Fibroblast of skin of abdomen (primary cell): Measurements from ENCODE around the gene GSTM2. TPM values are rescaled to one million over a fixed set of nuclear protein-coding genes. Genes with fewer than 3 reads are reported as not detected.

Experiments
- DNase-seq: peaks from one replicate; pipeline ENCODE4 v3.0.0-alpha.2; 2013
- polyA plus RNA-seq, 2 experiments: library from polyadenylated mRNA; unstranded; fragments of 120-200 nt; gene quantifications; one replicate each; pipeline ENCODE4 v1.2.1, GENCODE V29; 2013; ENCODE audit not compliant: insufficient read length in 2 of 2

The GSTM2 gene
- 69.2 TPM for polyA plus RNA-seq (2013, experiment 1 of 2; ENCODE audit: insufficient read length)
- polyA plus RNA-seq (2013, experiment 2 of 2; ENCODE audit: insufficient read length) = 68.5 TPM

DNA sequence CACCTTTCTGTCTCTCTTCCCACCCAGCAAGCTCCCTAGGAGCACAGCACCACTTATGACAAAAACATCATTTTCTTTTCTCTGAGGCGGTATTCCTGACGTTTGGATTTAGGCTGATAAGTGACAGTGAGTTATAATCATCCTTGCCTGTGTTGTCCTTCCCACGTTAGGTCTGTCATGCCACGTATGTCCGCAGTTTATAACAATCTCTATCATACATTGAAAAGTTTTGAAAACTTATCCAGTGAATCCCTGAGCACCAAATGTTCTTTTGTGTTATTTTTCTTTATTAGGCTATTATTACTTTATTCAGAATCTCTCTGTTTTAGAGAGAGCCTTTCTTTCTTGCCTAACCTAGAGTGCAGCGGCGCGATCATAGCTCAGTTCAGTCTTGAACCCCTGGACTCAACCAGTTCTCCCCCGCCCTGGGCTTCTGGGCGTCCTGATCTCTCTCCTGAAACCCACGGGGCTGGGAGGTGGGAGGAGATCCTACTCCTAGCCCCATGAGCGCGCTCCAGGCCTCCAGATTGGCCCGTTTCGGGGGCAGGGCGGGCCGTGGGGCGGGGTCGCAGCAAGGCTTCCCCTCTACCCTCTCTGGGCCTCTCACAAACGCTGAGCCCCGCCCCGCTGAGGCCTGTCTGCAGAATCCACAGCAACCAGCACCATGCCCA is at the start of gene GSTM2:
Gene GSTM2 (plus strand): TSS at position 606 of the 671 bp plus-strand sequence. CDS start 59 bp downstream, at position 665.
- DNase-seq = peak; percentile 87

DNA sequence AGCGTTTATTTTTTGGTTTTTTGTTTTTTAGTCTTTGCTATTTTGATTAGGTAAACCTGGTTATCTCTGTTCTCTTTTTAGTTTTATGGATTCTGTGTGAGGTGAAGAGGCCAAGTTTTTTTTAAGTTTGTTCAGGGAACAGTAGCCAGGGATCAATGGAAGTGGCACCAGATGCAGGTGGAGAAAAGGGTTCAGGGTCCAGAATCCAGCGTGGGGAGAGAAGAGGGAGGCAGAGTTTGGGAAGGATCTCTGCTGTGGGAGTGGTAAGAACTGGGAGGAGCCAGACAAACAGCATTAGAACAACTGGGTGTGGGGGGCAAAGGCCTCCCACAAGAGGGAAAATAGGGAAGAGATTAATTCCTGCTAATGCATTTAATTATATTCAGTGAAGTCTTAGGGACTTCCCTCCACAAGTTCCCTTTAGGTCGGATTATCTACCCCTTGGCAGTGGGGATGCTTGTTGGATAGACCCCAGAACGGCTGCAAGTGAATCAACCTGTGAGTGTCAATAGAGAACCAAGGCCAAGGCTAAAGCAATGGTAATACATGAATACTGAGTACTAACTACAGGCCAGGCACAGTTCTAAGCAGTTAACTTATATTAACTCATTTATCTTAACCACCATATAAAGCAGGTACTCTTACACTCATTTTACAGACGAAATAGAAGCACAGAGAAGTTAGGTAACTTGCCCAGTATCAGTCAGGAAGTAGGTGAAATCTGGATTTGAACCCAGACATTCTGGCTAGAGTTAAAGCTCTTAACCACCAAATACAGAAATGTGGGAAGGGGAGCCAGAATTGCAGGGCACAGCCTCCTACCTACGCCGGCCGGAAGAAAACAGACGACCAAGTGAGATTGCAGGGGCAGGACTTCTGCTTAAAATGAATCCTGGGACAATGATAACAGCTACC is 48.9 kb upstream of the GSTM2 start:
- no peak for DNase-seq

DNA sequence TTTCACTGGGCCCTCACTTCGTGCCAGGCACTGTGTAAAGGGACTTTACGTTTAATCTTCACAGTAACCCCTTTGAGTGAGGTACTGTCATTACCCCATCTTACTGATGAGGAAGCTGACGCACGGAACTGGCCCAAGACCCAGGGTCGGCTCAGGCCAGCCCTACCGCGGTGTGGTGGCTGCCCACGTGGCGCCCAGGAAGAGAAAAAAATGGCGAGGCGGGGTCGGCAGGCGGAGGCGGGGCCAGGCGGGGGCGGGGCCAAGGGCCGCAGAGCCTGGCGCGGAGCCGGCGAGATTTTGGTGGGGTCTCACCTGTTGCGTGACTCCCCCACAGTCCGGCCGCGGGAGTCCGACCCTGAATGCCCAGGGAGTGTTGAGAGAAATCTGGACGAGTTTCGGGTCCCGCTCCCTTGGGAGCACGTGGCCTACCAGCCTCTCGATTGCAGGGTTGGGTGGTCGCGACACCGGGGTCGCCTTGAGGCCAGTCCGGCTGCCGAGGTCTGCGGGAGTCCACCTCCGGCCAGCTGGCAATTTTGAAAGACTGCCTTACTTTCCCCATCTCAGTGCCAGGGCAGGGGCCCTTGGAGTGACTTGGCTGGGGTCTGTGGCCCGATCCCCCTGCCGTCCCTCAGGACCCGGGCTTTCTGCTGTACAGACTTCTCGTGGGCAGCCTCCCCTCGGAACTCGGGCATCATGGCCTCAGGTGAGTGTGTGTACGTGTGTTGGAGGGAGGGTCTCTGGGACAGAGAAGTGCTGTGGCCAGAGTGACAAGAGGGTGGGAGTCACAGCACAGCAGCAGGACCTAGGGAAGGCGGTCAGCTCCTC is 48.1 kb upstream of the GSTM2 start, which contains the start of the genes AMPD2 and GNAT2:
Gene AMPD2 (plus strand): TSS at position 262 of the 825 bp plus-strand sequence. CDS start 1,339 bp downstream, outside the sequence.
Gene GNAT2 (minus strand): TSS at position 41 of the 825 bp plus-strand sequence. CDS start 6,746 bp downstream, outside the sequence.
- DNase-seq = peak; percentile 85

DNA sequence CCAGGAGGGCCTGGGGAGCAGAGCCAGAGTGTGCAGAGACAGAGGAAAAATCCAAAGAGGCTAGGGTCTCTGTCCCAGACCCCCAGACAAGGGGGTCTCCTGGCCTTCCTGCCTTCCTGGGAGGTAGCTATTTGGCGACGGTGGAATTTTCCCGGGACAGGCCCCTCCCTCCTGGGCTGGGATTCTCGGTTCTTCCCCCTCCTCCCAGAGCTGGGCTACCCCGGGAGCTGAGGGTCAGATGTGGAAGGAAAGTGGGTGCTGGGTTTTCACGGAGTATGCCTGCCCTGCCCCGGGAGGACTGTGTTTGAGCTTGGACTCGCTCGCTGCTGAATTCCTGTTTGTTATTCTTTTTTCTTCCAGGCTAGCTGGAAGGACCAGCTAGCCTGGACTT is 47.5 kb upstream of the GSTM2 start:
- DNase-seq = peak; percentile 76

DNA sequence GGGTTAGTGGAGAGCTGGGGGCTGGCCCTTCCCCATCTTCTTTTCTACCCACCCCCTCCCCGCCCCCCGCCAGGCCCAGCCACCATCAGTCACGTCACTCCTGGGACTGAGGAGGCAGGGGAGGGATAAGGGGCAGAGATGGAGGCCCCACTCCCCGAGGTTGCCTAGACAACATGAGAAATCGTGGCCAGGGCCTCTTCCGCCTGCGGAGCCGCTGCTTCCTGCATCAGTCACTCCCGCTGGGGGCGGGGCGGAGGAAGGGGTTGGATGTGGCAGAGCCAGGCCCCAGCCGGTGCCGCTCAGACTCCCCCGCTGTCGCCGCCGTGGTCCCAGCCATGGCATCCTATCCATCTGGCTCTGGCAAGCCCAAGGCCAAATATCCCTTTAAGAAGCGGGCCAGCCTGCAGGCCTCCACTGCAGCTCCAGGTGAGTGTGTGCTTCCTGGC is 47.0 kb upstream of the GSTM2 start:
- DNase-seq = peak; percentile 96

DNA sequence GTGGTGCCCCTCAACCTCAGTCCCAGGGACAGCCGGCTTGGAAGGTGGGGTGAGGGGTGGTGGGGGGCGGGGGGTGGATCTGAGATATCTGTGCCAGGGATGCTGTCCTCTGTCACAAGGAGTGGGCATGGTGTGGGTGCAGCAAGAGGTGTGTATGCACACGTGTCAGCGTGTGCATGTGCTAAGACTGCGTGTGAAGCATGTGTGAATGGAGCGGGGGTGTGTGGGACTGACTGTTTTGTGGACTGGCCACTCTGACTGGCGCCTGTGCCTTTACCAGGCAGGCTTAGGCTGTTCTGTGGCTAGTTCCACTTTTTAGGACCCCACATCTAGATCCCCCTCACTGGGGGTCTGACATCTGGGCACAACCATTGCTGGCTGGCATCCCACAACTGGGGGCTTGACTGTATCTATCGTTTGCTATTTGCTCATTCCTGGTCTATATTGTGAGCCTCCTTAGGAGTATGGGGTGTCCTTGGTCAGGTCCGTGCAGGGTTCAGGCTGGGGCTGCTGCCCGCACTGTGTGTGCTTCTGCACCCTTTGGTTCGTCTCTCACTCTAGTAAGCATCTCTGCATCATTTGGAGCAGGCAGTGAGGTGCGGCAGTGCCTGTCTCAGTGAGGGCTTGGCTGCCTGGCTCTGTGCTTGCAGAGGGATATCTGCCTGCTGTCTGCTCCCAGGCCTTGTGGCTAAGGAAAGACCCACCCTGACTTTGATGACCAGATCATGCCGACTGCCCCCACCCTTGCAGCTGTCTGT is 46.3 kb upstream of the GSTM2 start:
- no peak for DNase-seq

DNA sequence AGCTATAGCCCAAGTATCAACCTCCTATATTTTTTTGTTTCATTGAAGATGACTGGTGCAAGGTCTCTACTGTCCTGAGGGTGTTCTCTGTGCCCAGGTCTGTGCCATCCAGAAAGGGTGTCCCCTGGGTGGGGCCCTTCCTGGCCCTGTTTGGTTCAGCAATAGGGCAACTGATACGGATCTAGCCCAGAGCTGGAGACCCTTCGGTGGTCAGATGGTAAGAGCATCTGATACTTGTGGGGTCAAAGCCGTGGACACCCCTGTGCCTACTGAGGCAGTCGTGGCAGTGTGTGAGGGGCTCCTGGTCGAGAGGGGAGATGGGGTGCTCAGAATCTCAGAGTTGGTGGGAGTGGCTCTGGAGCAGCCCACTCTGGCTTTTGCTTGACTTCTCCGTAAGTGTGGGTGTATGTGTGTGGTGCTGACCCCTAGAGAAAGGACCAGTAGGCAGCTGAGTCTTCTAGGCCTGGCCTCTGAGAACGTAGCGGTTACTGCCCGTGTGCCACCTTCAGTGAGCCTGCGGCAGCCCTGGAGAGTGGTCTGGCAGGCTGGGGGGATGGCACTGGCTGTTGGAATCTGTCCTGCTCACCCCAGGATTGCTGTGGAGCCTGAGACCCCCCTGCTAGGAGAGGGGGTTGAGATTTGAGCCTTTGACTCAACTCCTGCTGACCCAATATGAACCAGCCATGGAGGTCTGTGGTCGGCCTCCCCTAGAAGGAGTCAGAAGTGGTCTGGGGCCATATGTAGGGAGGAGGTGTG is 45.5 kb upstream of the GSTM2 start:
- DNase-seq = no peak

DNA sequence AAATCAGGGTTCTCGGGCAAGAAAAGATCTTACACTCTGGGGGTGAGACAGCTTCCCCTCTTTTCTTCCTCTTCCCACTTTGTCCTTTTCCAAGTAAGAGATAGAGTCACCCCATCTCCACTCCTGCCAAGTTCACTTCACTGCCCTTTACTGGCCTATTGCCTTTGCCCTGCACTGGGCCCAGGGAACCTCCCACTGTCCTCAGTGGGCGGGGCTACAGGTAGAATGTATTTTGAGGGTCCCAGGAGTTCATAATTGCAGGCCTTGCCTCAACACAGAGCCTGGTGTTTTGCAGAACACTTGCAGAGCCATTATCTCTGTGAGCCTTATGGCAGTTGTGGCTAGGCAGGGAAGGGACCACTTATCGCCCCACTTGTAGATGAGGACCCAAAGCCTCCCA is 45.0 kb upstream of the GSTM2 start:
- DNase-seq = no peak

DNA sequence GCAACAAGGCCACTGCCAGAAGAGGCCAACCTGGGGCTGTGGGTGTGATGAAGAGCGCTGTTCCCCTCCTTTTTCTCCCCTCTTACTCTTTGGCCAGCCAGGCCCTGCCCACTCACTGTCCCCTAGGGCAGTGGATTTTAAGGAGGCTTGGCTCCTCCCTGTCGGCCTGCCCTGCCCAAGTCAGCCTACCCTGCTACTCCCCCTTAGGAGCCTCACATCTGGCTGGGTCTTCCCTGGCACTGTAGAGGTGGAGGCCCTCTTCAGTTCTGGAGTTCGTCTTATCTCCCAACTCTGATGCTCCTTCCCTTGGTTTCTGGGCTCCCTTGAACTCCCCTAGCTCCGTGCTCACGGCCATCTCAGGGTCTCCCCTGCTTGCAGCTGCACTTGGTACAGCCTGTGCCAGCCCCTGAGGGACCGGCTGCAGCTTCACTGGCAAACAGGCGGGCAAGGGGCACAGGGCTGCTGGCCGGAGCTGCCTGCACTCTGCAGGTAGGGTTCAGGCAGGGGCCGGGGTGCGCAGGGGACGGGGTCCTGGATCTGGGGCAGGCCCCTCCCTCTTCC is 44.2 kb upstream of the GSTM2 start:
- DNase-seq = no peak

DNA sequence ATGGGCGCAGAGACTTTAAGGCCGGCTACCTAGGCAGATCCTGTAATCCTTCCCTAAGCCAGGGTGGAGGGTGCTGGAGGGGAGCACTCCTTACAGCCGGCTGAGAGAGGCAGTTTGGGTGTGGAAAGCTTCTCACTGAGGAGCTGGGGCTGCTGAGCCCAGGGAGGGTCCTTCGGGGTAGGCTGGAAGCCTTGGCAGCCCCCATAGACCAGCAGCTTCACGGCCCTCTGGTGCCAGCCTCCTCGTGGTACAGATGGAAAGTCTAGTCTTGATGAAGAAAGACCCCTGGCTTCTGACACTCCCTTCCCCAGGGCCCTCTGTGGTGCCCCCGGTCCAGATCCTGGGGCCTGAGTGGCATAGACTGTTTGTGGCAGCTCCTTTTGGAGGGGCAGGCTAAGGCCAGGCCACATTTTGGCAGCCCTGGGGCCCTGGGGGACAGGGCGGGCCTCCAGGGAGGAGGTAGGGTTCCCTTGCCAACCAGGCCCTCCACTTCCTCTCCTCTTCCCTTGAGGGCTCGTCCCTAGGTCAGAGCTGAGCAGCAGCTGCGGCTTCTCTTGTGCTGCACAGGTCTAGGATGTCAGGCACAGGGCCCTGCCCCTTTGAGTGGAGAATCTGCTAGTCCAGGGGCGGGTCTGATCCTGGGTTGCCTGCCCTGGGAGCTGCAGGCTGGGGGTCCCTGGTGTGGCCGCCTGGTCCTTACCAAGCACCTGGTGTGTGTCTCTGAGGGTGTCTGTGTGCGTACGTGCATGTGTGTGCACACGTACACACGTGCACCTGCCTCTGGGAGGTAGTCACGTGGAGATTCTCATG is 43.5 kb upstream of the GSTM2 start:
- DNase-seq = no peak

DNA sequence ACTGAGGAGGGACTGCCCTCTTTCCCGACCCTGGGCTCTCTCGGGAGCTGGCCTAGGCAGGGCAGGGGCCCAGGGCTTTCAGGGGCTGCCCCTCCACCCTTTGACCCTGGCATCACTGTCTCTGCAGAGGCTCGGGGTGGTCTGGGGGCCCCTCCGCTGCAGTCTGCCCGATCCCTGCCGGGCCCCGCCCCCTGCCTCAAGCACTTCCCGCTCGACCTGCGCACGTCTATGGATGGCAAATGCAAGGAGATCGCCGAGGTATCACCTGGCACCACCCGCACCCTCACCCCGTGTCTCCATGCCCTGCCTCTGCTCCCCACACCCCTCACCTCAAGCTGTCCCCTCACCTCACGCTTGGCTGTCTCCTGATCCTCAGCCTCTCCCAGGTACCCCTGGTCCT is 42.7 kb upstream of the GSTM2 start:
- DNase-seq = no peak

DNA sequence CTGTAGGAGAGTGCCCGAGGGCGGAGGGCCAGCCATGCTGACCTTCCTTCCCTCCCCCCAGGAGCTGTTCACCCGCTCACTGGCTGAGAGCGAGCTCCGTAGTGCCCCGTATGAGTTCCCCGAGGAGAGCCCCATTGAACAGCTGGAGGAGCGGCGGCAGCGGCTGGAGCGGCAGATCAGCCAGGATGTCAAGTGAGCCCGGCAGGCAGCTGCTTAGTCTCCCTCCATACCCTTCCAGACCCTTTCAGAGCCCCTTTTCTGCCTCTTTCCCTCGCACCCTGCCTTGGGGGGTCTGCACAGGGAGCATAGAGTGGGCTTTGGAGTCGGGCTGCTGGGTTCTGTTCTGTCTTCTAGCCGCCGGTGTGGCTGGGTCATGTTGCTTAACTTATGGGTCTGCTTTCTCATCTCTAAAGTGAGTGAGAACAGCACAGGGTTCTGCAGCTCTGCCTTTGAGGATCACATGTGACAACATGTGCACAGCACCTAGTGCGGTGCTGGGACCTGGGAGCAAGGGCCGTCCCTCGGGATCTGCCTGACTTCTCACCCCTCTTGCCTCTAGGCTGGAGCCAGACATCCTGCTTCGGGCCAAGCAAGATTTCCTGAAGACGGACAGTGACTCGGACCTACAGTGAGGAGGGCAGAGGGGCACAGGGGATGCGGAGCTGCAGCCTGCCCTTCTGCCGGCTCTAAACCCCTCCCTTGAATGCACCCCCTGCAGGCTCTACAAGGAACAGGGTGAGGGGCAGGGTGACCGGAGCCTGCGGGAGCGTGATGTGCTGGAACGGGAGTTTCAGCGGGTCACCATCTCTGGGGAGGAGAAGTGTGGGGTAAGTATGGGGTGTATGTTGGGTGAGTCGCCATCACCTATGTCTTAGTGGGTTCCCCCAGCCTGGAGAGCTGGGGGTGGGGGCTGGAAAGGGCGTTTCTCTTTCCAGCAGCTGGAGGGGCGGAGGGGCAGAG is 42.0 kb upstream of the GSTM2 start:
- DNase-seq = no peak

DNA sequence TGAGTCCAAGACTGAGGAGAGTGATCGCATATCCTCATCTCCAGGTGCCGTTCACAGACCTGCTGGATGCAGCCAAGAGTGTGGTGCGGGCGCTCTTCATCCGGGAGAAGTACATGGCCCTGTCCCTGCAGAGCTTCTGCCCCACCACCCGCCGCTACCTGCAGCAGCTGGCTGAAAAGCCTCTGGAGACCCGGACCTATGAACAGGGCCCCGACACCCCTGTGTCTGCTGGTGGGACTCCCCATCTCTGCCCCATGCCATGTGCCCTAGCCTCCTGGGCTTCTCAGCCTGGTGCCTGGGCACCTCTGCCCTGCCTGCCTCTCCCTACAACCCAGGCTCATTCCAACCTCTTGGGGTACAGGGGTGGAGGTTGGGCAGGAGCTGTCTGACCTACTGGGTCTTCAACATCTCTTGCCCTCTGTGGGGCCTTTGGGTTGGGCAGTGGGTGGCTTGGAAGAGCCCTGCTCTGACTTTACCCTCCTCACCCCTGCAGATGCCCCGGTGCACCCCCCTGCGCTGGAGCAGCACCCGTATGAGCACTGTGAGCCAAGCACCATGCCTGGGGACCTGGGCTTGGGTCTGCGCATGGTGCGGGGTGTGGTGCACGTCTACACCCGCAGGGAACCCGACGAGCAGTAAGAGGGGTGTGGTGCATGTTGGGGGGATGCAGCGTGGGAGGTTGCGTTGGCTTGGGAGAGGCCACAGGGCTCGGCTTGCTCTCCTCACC is 41.0 kb upstream of the GSTM2 start:
- DNase-seq = no peak

DNA sequence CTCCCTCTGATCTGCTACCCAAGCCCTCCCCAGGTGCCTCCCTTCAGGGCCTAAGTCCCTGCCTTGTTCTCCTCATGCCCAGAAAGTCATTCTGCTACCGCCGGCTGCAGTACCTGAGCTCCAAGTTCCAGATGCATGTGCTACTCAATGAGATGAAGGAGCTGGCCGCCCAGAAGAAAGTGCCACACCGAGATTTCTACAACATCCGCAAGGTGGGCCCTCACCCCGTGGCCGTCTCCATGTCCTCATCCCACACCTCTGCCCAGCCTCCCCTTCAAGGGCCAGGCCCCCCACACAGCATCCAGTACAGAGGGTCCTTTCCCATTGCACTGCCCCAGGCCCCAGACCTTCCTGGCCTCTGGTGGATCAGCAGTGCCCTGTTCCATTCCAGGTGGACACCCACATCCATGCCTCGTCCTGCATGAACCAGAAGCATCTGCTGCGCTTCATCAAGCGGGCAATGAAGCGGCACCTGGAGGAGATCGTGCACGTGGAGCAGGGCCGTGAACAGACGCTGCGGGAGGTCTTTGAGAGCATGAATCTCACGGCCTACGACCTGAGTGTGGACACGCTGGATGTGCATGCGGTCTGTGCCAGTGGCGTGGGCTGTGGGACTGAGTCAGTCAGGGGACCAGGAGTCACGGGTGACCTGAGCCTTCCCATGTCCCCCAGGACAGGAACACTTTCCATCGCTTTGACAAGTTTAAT is 40.0 kb upstream of the GSTM2 start:
- no peak for DNase-seq

DNA sequence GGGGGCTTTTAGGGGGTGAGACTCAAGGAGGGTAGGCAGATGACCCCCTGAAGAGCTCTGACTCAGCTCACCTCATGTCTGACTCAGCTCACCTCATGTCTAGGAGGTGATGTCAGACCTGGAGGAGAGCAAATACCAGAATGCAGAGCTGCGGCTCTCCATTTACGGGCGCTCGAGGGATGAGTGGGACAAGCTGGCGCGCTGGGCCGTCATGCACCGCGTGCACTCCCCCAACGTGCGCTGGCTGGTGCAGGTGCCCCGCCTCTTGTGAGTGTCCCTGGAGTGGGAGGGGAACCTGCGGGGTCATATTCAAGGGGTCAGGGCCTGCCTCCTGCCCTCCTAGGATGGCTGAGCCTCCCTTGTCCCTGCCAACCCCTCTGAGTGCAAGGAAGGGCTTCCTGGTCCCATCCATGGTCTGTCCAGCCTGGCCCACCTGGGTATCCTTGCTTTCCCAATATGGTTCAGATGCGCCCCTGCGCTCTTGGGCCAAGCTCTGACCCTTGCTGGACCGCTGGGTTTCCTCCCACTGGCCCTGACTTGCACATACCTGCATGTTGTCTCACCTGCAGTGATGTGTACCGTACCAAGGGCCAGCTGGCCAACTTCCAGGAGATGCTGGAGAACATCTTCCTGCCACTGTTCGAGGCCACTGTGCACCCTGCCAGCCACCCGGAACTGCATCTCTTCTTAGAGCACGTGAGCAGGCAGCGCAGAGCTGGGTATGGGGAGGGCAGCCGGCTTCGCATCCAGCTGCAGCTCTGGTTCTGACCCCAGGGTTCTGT is 39.1 kb upstream of the GSTM2 start:
- peak; percentile 31 for DNase-seq

DNA sequence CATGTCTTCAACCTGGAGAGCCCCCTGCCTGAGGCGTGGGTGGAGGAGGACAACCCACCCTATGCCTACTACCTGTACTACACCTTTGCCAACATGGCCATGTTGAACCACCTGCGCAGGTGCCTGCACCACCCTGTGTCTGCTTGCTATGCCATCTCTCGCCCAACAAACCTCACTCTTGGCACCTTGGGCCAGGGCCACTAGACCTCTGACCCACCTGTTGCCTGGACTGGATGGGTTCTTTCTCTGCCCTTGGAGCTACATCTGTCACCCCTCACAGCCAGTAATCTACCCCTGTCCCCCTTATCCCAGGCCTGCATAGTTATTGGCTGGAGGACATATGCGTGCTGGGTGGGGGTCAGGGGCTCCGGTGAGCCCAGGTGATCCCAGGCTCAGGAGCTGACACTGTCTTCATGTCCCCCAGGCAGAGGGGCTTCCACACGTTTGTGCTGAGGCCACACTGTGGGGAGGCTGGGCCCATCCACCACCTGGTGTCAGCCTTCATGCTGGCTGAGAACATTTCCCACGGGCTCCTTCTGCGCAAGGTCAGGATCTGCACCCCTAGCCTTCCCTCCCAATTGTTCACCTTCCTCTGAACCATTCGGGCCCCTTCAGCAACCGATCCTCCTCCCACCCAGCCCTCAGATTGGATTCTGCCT is 38.4 kb upstream of the GSTM2 start:
- DNase-seq = no peak
